Measurements from ENCODE around the gene PCBP2. TPM values are rescaled to one million over a fixed set of nuclear protein-coding genes. Genes with fewer than 3 reads are reported as not detected.
A peak's percentile ranks its signal among the peaks of the same experiment; 100 is the strongest.

The PCBP2 gene
- total RNA-seq, 1 experiment from 2014 or later = 856 TPM

- Histone ChIP-seq H2AFZ (ENCODE audit: low read depth, low read length, poor library complexity, severe bottlenecking) (no peak within 1 kb of the TSS), H4K20me1 (ENCODE audit: insufficient read depth) (no peaks in the 10 kb centered on the region), H3K4me1 (ENCODE audit: control insufficient read depth in 1 of 2, insufficient read depth in 2 of 2, low read length in 2 of 2) (peaks cover 13 to 39% of the 10 kb centered on the region in 2 experiments), H3K79me2 (ENCODE audit: insufficient read depth, low read length) (peaks cover 16% of the 10 kb centered on the region), H3K27ac (ENCODE audit: low read depth, low read length) (peak within 1 kb of the TSS; percentile 90), H3K4me3 (replicated peaks in 1 of 2; ENCODE audit: low read depth in 1 of 2, low read length in 2 of 2) (peak within 1 kb of the TSS; percentile 75 to 87), H3K36me3 (ENCODE audit: control insufficient read depth in 1 of 2, insufficient read depth in 2 of 2, low read length in 2 of 2) (peaks cover 0 to 4% of the 10 kb centered on the region in 2 experiments; a peak in 2 of 4 replicates), H3K9me2 (ENCODE audit: insufficient read depth) (no peaks in the 10 kb centered on the region), H3K27me3 (ENCODE audit: insufficient read depth, low read length) (no peaks in the 10 kb centered on the region), H3K4me2 (ENCODE audit: low read length) (peak within 1 kb of the TSS; percentile 89), H3K9me3 (ENCODE audit: control insufficient read depth in 1 of 2, insufficient read depth in 1 of 2, low read depth in 1 of 2, low read length in 2 of 2) (no peaks in the 10 kb centered on the region), H3K9ac (ENCODE audit: low read length) (peak within 1 kb of the TSS; percentile 88)
- TF ChIP-seq ZFX (IDR thresholded peaks at IDR 0.05) (peak; percentile 99), FOSL1 (IDR thresholded peaks at IDR 0.05; ENCODE audit: low read depth) (no peak), POLR2A (IDR thresholded peaks at IDR 0.05; ENCODE audit: borderline replicate concordance, extremely low read depth, insufficient read depth, insufficient read length) (peak; percentile 76), POLR2AphosphoS5 (IDR thresholded peaks at IDR 0.05; ENCODE audit: low read depth, low read length) (peak; percentile 91), ATF3 (IDR thresholded peaks at IDR 0.05) (no peak), TCF7L2 (IDR thresholded peaks at IDR 0.05; ENCODE audit: borderline replicate concordance, extremely low read depth, insufficient read depth, insufficient read length) (no peak), EZH2 (IDR thresholded peaks at IDR 0.05) (no peak), EZH2phosphoT487 (IDR thresholded peaks at IDR 0.05; ENCODE audit: borderline replicate concordance) (no peak), YY1 (IDR thresholded peaks at IDR 0.05; ENCODE audit: extremely low read depth, insufficient replicate concordance, low read depth, low read length) (peak; percentile 13)
- ChIA-PET RAD21 (ENCODE audit: low non-redundant PET in 1 of 2, low total read pairs in 2 of 2, uncharacterized antibody in 2 of 2, unreplicated experiment in 2 of 2) (no interaction called here), POLR2A (interaction anchor here (0.5 to 2.0 kb wide), 19 partner anchors 10 to 633 kb away, joined by 3 to 17 read pairs (median 4); partner anchors contain the start of genes AAAS, PRR13 and SP1), CTCF (interaction anchor here (0.7 to 2.5 kb wide), 15 partner anchors 24 to 435 kb away, joined by 3 to 29 read pairs (median 4); partner anchors contain the start of genes AAAS, ATP5MC2 and MYG1)
- DNase-seq (ENCODE audit: low read depth, low spot score) (peak; percentile 99), ATAC-seq (peak; percentile 78)
- BruUV-seq (replicated peaks) = no TSS peak
- intact Hi-C loops (cut with micrococcal nuclease) = loop anchor here (2.0 kb wide), 1 partner anchor 180 kb away; the partner anchor contains the start of gene AAAS
These were observed 49.1 kb downstream of the PCBP2 start, which contains the start of gene TARBP2 for GRCh38 chr12:53500776-53501614. Gene TARBP2, plus strand, starts transcription at chr12:53501283. Its CDS starts 126 bp downstream, at chr12:53501409.
